GM21529 (cell line): ENCODE results near the gene RNF149.

Experiments used
- ATAC-seq: cut with Tn5 transposase; IDR thresholded peaks from one replicate; pipeline ENCODE4 v1.9.1; 2021; ENCODE audit not compliant: unreplicated experiment

The RNF149 gene

DNA sequence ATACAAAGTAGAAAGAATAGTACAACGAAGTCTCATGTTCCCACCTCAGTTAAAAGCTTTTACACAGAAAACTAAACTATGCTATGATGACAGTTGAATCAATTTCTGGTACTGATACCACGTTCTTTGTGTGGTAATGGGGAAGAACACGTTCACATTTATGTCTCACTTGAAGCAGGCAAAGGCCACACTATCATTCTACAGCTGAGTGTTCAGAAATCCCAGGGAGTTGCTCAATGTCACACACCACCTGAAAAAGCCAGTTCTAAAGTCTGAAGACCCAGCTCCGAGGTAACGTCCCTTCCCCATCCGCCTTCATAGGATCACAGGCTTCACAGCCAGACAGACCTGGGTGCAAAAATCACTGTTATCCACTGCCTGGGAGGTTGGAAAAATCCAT is 8.9 kb downstream of the RNF149 start:
- ATAC-seq = no peak

- ATAC-seq = no peak
Observed at GRCh38 chr2:101297383-101297782, 11.1 kb downstream of the RNF149 start.

- ATAC-seq = no peak
Observed at GRCh38 chr2:101296371-101296770, 12.1 kb downstream of the RNF149 start.

GRCh38 chr2:101295895-101296294 is 12.6 kb downstream of the RNF149 start:
- no peak for ATAC-seq

DNA sequence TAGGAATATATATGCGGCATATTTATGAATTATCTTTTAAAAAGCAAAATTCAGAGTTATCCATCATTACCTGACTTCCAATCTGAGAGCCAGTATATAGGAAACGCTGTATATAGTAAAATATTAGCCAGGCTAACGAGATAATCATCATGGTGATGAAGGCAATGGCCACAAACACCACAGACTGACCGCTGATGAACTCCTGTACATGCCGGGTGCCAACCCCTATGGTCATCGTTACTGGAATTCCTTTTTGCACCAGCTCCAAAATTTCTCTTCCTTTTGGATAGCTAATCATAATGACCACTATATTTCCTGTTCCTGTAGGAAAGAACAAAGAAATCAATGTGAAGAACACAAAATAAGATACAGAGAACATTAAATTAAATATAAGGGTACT is 13.6 kb downstream of the RNF149 start:
- ATAC-seq = no peak

DNA sequence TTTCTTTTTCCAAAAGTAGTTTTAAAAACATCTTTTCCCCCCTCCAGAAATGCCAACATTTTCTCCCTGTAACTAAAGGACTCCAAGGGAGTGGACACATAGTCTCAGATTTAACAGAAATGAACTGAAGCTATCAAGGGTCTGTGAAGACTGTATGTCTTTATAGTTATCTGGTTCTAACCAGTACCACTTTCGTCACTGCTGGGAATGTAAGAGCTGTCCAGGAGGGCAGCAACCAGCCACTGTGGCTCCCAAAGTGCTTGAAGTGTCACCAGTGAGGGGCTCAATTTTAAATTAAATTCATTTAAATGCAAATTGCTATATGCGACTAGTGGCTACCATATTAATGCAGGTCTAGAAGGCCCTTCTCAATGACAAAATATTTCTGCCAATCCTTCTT is 15.0 kb downstream of the RNF149 start:
- no peak for ATAC-seq

- no peak for ATAC-seq
Observed at GRCh38 chr2:101291973-101292372, 16.5 kb downstream of the RNF149 start.

- no peak for ATAC-seq
Observed at GRCh38 chr2:101290711-101291110, 17.8 kb downstream of the RNF149 start.

DNA sequence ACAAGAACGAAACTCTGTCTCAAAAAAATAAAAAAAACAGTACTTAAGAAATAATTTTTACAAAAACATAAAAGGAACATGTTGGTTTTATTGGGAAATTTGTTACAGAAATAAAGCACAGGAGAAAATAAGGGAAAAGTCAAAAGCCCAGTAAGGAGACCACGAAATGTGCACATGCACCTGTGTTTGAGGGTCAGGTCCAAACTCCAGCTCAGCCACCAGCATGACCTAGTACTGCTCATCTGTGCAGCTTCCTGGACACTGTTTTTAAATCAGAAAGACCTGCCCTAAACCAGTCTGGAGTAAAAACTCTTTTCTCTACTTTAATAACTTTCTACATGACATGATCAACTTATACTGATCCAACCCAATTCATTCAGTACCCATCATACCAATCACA is 21.2 kb downstream of the RNF149 start:
- no peak for ATAC-seq

GRCh38 chr2:101286684-101287083 is 21.8 kb downstream of the RNF149 start:
- ATAC-seq = no peak

DNA sequence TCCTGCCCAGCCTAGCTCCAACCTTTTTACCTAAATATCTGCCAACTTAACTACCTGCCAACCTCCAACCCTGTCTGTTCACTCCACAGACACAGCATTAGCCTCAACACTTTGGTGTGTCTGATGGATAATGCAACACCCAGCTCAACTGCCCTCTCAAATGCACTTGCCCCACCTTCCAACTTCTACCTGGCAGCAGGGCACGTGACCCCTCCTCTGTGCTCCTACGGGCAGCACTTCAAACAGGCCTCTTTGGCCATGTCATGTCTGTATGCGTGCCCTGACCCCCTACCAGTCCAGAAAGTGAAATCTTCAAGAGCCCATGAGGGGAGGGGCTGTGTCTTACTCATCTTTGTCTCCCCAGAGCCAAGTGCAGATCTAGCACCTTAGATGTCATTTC is 25.5 kb downstream of the RNF149 start:
- ATAC-seq = no peak

- ATAC-seq = no peak
Observed at GRCh38 chr2:101281482-101281881, 27.0 kb downstream of the RNF149 start.

GRCh38 chr2:101278925-101279324 is 29.6 kb downstream of the RNF149 start:
- no peak for ATAC-seq

DNA sequence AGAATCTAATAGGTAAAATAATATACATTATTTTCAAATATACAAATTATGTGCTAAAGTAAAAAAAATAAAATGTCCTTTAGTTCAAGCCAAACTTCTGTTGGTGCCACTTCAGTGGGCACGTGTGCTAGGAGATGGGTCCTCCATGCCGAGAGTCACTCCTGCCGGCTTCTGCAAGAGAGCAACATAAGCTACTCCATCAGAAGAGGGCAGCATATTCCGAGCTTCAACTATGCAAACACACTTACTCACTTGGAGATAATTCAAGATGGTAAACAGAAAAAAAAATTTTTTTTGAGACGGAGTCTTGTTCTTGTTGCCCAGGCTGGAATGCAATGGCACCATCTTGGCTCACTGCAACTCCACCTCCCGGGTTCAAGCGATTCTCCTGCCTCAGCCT is 31.4 kb downstream of the RNF149 start:
- no peak for ATAC-seq

DNA sequence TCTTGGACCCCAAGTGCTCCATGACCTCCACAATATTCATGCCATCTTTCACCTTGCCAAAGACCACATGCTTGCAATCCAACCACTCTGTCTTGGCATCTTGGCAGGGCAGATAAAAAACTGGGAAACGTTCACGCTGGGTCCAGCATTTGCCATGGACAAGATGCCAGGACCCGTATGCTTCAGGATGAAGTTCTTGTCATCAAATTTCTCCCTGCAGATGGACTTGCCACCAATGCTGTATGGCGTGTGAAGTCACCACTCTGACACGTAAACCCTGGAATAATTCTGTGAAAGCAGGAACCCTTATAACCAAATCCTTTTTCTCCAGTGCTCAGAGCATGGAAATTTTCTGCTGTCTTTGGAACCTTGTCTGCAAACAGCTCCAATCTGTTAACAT is 34.4 kb downstream of the RNF149 start:
- no peak for ATAC-seq

- ATAC-seq = no peak
Observed at GRCh38 chr2:101273056-101273455, 35.4 kb downstream of the RNF149 start.

- ATAC-seq = peak; percentile 89
Observed at GRCh38 chr2:101272045-101272784, 36.3 kb downstream of the RNF149 start.

DNA sequence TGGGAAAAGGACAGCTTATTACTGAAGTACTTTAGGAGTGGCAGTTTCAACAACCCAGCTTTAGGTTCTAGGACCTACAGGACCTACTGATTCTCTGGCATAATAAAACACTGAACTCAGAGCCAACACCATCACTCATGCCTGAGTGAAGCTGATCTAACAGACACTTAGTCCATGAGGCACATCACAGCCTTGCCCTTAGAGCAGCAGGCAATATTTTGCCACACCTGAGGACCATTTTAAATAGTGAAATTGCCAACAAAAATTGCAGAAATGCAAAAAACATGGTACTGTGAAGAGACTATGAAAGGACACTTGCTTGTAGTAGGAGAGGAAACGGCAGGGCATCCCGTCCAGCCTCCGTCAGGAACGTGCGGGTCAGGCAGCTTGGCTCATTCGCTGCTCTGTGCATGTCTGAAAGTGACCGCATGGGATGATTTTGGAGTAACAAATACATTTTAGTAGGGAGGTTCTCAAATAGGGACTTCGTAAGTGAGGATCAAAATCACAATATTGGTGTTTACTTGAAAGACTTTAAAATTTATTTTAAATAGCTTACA is 37.7 kb downstream of the RNF149 start:
- ATAC-seq = no peak

GRCh38 chr2:101267671-101268656 is 40.5 kb downstream of the RNF149 start:
- ATAC-seq = no peak

DNA sequence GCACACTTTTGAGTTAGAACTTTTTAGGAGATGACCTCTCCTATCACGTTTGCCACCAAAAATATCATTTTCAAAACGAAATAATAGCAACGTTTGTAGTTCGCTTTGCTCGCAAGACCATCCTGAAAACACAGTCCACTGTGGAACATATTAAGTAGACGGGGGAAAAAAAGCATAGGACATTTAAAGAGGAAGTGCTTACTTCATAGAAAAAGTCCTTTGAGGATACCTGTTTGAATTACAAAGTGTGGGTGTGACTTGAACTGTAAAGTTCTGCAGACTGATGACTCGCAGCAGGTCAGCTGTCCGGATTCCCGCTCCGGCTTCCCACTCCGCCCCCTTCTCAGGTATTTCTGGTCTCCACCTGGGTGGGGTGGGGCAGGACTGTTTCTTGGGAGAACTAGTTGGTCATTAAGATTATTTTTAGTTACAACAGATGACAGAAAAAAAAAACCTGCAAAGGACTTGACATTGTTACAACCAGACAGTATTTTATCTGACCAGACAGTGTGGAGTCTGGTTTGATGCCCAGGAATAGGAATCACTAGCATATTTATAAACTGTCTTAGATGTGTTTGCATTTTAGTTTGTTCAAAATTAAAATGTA is 42.5 kb downstream of the RNF149 start:
- no peak for ATAC-seq

DNA sequence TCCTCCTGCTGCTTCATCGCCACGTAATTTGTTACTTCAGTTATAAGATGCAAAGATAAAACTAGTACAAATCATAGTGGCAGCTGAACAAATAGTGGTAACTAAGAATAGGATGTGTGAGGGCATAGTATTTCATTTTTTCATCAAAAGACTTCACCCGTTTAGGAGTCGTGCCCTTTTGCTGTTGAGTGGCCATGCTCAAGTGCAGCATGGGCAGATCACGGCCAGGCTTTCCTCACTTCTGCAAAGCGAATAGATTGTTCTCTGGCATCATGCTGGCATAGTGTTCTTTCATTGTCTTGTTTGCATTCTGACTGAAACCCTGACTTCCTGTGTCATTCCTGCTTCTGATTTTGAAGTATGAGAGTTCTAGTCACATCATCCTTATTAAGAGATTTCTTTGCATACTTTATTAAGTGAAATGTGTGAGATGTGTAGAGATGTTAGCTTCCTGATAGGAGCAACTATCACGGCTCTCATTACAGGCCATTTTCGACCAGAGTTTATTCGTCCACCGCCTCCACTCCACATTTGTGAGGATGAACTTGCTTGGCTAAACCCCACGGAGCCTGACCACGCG is 44.1 kb downstream of the RNF149 start:
- no peak for ATAC-seq
